GM10847 (cell line): ENCODE data around the gene ETFA.

Source experiments
- POLR2A ChIP-seq: IDR thresholded peaks from 2 replicates; pipeline ENCODE4 v1.6.1; 2011; ENCODE audit not compliant: insufficient read length; ENCODE audit errors: extremely low read depth

The ETFA gene

GRCh38 chr15:76312540-76313174 is 1.4 kb upstream of the ETFA start:
- TF ChIP-seq POLR2A = no peak

GRCh38 chr15:76310475-76311099 is 682 bp downstream of the ETFA start:
- no peak for TF ChIP-seq POLR2A

GRCh38 chr15:76309601-76310330 is 1.5 kb downstream of the ETFA start:
- no peak for TF ChIP-seq POLR2A

GRCh38 chr15:76303909-76304308 is 7.4 kb downstream of the ETFA start:
- no peak for TF ChIP-seq POLR2A

- no peak for TF ChIP-seq POLR2A
These were observed 11.5 kb downstream of the ETFA start for GRCh38 chr15:76299786-76300185.

GRCh38 chr15:76298986-76299385 is 12.3 kb downstream of the ETFA start:
- TF ChIP-seq POLR2A = no peak

- no peak for TF ChIP-seq POLR2A
These were observed 14.4 kb downstream of the ETFA start for GRCh38 chr15:76296849-76297248.

GRCh38 chr15:76293361-76293760 is 17.9 kb downstream of the ETFA start:
- no peak for TF ChIP-seq POLR2A

GRCh38 chr15:76289582-76289981 is 21.7 kb downstream of the ETFA start:
- no peak for TF ChIP-seq POLR2A

- no peak for TF ChIP-seq POLR2A
These were observed 24.9 kb downstream of the ETFA start for GRCh38 chr15:76286271-76286879.

- no peak for TF ChIP-seq POLR2A
These were observed 25.9 kb downstream of the ETFA start for GRCh38 chr15:76285241-76285825.

- no peak for TF ChIP-seq POLR2A
These were observed 28.8 kb downstream of the ETFA start for GRCh38 chr15:76282465-76282864.

GRCh38 chr15:76278651-76279050 is 32.6 kb downstream of the ETFA start:
- TF ChIP-seq POLR2A = no peak

GRCh38 chr15:76274821-76275220 is 36.4 kb downstream of the ETFA start:
- no peak for TF ChIP-seq POLR2A

GRCh38 chr15:76274226-76274625 is 37.0 kb downstream of the ETFA start:
- no peak for TF ChIP-seq POLR2A

GRCh38 chr15:76270876-76271275 is 40.4 kb downstream of the ETFA start:
- TF ChIP-seq POLR2A = no peak
